Glutamatergic neuron (in vitro differentiated cells): ENCODE results near the gene MLYCD. TPM values are rescaled to one million over a fixed set of nuclear protein-coding genes. Genes with fewer than 3 reads are reported as not detected.

ENCODE experiments used
- DNase-seq: peaks from one replicate; pipeline ENCODE4 v3.0.0; 2022
- H3K27ac Mint-ChIP-seq: one replicate; pipeline ENCODE4 v1.8.0; 2020; ENCODE audit warnings: mild to moderate bottlenecking, mixed read lengths, inconsistent platforms; ENCODE audit not compliant: unreplicated experiment
- H3K27me3 Mint-ChIP-seq: one replicate; pipeline ENCODE4 v1.8.0; 2020; ENCODE audit warnings: mild to moderate bottlenecking, moderate library complexity, mixed read lengths, inconsistent platforms; ENCODE audit not compliant: unreplicated experiment
- H3K36me3 Mint-ChIP-seq: one replicate; pipeline ENCODE4 v1.8.0; 2020; ENCODE audit warnings: mild to moderate bottlenecking, mixed read lengths, inconsistent platforms; ENCODE audit not compliant: unreplicated experiment
- H3K4me1 Mint-ChIP-seq: one replicate; pipeline ENCODE4 v1.8.0; 2020; ENCODE audit warnings: mild to moderate bottlenecking, low read depth, mixed read lengths, inconsistent platforms; ENCODE audit not compliant: unreplicated experiment
- H3K4me3 Mint-ChIP-seq: one replicate; pipeline ENCODE4 v1.8.0; 2020; ENCODE audit warnings: mild to moderate bottlenecking, mixed read lengths, inconsistent platforms; ENCODE audit not compliant: unreplicated experiment
- H3K9me3 Mint-ChIP-seq: one replicate; pipeline ENCODE4 v1.8.0; 2020; ENCODE audit warnings: mild to moderate bottlenecking, moderate library complexity, mixed read lengths, inconsistent platforms; ENCODE audit not compliant: unreplicated experiment
- total RNA-seq: library from RNA; stranded (reverse); fragmentation: NEBNext Ultra II Directional; extraction: Animal tissue kit (Norgen Biotek cat#: 25700); gene quantifications from one replicate; pipeline ENCODE4 v1.2.1, GENCODE V29; 2021; ENCODE audit not compliant: unreplicated experiment
- TF ChIP-seq, protein P1 (sequence below): fragments of 200-600 bp; sonication (generic); IDR thresholded peaks from one replicate; pipeline ENCODE4 v1.5.0; 2021; ENCODE audit not compliant: partially characterized antibody, unreplicated experiment

MLYCD gene
- total RNA-seq, 1 donor from 2014 or later: 9.5 TPM

DNA sequence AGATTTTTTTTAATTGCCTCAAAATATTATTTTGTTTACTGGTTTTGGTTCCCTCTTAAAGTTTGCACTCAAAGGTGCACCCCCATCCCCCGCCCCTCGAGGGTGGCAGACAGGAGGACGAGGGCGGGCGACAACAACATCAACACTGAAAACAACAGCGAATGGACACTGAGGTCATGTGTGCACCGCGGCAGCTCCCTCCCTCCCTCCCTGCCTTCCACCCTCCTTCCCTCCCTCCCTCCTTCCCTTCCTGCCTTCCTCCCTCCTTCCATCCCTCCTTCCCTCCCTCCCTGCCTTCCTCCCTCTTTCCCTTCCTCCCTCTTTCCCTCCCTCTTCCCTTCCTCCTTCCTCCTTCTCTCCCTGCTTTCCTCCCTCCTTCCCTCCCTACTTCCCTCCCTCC is 52.6 kb downstream of the MLYCD start:
- H3K9me3 Mint-ChIP-seq: peaks cover 6% of the 10 kb centered on the region
- TF ChIP-seq, protein P1, sequence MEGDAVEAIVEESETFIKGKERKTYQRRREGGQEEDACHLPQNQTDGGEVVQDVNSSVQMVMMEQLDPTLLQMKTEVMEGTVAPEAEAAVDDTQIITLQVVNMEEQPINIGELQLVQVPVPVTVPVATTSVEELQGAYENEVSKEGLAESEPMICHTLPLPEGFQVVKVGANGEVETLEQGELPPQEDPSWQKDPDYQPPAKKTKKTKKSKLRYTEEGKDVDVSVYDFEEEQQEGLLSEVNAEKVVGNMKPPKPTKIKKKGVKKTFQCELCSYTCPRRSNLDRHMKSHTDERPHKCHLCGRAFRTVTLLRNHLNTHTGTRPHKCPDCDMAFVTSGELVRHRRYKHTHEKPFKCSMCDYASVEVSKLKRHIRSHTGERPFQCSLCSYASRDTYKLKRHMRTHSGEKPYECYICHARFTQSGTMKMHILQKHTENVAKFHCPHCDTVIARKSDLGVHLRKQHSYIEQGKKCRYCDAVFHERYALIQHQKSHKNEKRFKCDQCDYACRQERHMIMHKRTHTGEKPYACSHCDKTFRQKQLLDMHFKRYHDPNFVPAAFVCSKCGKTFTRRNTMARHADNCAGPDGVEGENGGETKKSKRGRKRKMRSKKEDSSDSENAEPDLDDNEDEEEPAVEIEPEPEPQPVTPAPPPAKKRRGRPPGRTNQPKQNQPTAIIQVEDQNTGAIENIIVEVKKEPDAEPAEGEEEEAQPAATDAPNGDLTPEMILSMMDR: no peak
- H3K36me3 Mint-ChIP-seq: peaks cover 4% of the 10 kb centered on the region
- peaks cover 6% of the 10 kb centered on the region for H3K4me1 Mint-ChIP-seq
- no peak for DNase-seq
- no peak overlapping the region for H3K4me3 Mint-ChIP-seq
- H3K27me3 Mint-ChIP-seq: peaks cover 3% of the 10 kb centered on the region
- H3K27ac Mint-ChIP-seq: no peak overlapping the region

- peaks cover 4% of the 10 kb centered on the region for H3K36me3 Mint-ChIP-seq
- peaks cover 3% of the 10 kb centered on the region for H3K4me1 Mint-ChIP-seq
- peaks cover 6% of the 10 kb centered on the region for H3K9me3 Mint-ChIP-seq
- no peak overlapping the region for H3K4me3 Mint-ChIP-seq
- H3K27me3 Mint-ChIP-seq: peaks cover 5% of the 10 kb centered on the region
- DNase-seq: no peak
- H3K27ac Mint-ChIP-seq: no peak overlapping the region
- TF ChIP-seq, protein P1: no peak
Measured at GRCh38 chr16:83952587-83952939, 53.6 kb downstream of the MLYCD start.

DNA sequence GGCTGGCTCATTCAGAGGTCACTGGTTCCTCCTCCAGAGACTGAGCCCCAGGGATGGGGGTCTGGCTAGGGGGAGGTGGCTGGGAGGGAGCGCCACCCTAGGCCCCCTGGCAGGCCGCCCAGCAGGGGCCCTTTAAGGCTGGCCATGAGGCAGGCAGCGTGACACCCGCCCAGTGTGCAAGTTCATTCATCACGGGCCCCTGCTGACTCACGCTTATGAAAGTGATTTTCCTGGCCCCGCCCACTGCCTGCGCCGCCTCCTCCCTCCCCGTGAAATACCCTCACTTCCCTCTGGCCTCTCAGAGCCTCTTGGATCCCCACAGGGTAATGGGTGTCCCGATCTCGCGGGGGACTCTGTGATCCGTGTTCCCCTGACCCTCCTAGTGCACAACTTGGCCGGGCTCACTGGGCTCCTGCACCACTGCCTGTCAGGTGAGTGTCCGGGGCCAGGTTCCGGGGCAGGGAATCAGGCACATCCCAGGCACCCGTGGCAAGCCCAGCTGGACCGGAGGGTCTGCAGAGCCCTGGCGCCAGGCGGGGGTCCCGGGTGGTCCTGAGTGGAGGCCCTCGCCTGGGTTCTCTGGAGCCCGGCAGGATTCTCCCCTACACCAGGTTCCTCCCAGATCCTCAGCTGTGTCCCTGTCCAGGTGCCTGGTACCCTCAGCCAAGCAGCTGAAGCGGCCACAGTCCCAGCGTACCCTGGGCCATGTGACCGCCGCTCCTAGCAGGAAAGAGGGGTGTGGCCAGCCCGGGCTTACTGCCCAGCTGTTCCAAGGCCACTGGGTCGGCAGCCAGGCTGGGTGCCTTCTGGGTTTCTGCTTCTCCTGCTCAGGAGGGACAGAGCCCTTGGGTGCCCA is 54.3 kb downstream of the MLYCD start, which contains the start of gene OSGIN1:
Gene OSGIN1 (plus strand): TSS at position 301 of the 856 bp plus-strand sequence. CDS start 4,432 bp downstream, outside the sequence.
- peaks cover 6% of the 10 kb centered on the region for H3K9me3 Mint-ChIP-seq
- H3K27me3 Mint-ChIP-seq: peaks cover 5% of the 10 kb centered on the region
- H3K36me3 Mint-ChIP-seq: peaks cover 4% of the 10 kb centered on the region
- TF ChIP-seq, protein P1: no peak
- DNase-seq: no peak
- H3K4me1 Mint-ChIP-seq: peaks cover 3% of the 10 kb centered on the region
- no peak within 1 kb of the TSS for H3K4me3 Mint-ChIP-seq
- H3K27ac Mint-ChIP-seq: no peak within 1 kb of the TSS

DNA sequence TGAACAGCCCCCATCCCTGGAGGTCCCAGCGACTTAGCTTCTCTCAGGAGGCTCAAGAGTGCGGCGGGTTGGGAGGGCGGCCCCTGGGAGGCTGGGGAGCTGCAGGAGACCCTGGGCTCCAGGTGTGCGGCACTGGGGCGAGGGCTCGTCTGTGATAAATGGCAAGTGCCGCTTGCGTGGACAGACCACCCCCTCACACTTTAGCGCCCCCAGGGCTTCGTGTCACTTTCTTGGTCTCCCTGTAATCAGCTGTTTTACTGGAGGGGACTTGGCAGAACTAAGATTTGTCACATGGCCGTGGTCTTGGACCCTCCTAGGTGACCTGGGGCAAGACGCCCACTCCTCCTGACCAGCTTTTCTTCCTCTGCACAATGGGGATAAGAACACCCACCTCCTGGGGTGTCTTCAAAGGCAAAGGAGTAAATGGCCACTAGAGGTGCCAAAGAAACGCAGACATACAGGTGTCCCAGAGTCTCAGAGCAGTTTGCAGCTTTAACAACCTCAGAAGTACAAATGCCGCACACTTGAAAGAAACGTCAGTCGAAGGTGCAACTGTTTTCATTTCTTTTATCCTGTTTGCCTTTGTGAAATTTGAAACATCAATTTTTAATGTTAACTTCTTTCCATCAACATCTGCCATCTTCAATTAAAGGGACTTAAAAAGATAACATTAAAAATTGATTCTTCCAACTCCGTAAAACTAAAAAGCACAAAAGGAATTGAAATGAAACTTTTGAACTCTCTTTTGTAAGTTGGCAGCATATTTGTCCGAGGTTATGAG is 55.1 kb downstream of the MLYCD start:
- peaks cover 2% of the 10 kb centered on the region for H3K27me3 Mint-ChIP-seq
- TF ChIP-seq, protein P1: peak; percentile 30
- DNase-seq: no peak
- H3K9me3 Mint-ChIP-seq: peaks cover 6% of the 10 kb centered on the region
- H3K4me3 Mint-ChIP-seq: no peak overlapping the region
- H3K4me1 Mint-ChIP-seq: peaks cover 6% of the 10 kb centered on the region
- H3K36me3 Mint-ChIP-seq: peaks cover 4% of the 10 kb centered on the region
- H3K27ac Mint-ChIP-seq: no peak overlapping the region
